Ishikawa (cell line): ENCODE results near the gene CELSR2.

Source experiments
- CREB1 ChIP-seq: IDR thresholded peaks from 2 replicates; pipeline ENCODE4 v1.6.1; 2012; ENCODE audit warnings: low read depth
- EGR1 ChIP-seq: IDR thresholded peaks from 2 replicates; pipeline ENCODE4 v1.6.1; 2012
- EP300 ChIP-seq: IDR thresholded peaks from 2 replicates; pipeline ENCODE4 v1.6.1; 2012; ENCODE audit warnings: borderline replicate concordance
- FOXM1 ChIP-seq: IDR thresholded peaks from 2 replicates; pipeline ENCODE4 v1.6.1; 2012; ENCODE audit warnings: low read depth, borderline replicate concordance
- MAX ChIP-seq: IDR thresholded peaks from 2 replicates; pipeline ENCODE4 v1.6.1; 2012
- TAF1 ChIP-seq: IDR thresholded peaks from 2 replicates; pipeline ENCODE4 v1.6.1; 2012; ENCODE audit warnings: low read depth, mild to moderate bottlenecking
- TCF12 ChIP-seq: IDR thresholded peaks from 2 replicates; pipeline ENCODE4 v1.6.1; 2012; ENCODE audit warnings: low read depth
- TEAD4 ChIP-seq: IDR thresholded peaks from 2 replicates; pipeline ENCODE4 v1.6.1; 2012
- USF1 ChIP-seq: IDR thresholded peaks from 2 replicates; pipeline ENCODE4 v1.6.1; 2012
- YY1 ChIP-seq: IDR thresholded peaks from 2 replicates; pipeline ENCODE4 v1.6.1; 2012; ENCODE audit warnings: low read depth
- ZBTB7A ChIP-seq: IDR thresholded peaks from 2 replicates; pipeline ENCODE4 v1.6.1; 2012; ENCODE audit warnings: low read depth
- TF ChIP-seq, protein P1 (sequence below): IDR thresholded peaks from 2 replicates; pipeline ENCODE4 v1.6.1; 2012; ENCODE audit warnings: low read depth, mild to moderate bottlenecking

DNA sequence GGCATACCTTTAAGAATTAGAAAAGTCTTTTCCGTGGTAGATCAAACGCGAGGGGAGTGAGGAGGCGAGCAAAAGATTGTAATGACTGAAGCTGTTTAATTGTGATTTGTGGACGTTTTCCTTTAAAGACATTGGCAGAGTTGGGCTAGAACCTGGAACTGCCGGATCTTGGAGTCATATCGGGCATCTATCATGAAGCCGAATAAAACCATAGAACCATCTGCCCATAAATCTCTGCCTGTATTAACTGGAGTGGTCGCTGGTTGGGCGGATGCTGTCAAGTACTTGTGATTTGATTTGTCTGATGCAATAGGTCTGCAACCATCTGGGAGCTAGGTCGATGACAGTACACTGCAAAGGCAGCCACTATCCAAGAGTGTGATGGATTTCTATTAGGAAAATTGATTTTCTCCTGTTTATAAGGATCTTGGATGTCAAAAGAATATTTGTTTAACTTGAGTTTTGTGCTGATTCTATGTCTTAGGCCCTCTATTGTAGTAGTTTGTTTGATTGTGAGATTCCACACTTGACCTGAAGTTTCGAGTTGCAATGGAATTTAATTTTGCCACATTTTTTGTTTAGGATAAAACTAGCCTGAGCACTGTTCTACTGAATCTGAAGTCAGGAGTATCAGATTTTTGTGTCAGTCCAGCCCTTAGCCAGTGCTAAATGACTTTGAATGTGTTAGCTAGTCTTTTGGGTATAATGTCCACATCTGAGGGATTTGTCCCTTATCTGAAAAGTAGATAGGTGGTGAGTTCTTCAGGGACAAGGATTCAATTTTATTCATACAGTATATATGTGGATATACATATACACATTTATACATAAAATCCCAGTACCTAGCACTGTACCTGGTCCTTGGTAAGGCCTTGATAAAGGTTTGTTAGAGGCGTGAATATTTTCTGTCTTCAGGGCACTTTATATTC is 34.4 kb upstream of the CELSR2 start:
- TF ChIP-seq YY1 (no peak), TEAD4 (no peak), CREB1 (no peak), MAX (no peak), TCF12 (no peak), ZBTB7A (no peak), TAF1 (no peak), FOXM1 (no peak), EP300 (no peak), EGR1 (no peak), USF1 (no peak)
- TF ChIP-seq, protein P1, sequence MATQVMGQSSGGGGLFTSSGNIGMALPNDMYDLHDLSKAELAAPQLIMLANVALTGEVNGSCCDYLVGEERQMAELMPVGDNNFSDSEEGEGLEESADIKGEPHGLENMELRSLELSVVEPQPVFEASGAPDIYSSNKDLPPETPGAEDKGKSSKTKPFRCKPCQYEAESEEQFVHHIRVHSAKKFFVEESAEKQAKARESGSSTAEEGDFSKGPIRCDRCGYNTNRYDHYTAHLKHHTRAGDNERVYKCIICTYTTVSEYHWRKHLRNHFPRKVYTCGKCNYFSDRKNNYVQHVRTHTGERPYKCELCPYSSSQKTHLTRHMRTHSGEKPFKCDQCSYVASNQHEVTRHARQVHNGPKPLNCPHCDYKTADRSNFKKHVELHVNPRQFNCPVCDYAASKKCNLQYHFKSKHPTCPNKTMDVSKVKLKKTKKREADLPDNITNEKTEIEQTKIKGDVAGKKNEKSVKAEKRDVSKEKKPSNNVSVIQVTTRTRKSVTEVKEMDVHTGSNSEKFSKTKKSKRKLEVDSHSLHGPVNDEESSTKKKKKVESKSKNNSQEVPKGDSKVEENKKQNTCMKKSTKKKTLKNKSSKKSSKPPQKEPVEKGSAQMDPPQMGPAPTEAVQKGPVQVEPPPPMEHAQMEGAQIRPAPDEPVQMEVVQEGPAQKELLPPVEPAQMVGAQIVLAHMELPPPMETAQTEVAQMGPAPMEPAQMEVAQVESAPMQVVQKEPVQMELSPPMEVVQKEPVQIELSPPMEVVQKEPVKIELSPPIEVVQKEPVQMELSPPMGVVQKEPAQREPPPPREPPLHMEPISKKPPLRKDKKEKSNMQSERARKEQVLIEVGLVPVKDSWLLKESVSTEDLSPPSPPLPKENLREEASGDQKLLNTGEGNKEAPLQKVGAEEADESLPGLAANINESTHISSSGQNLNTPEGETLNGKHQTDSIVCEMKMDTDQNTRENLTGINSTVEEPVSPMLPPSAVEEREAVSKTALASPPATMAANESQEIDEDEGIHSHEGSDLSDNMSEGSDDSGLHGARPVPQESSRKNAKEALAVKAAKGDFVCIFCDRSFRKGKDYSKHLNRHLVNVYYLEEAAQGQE = no peak
